Urinary bladder (tissue), 4 donors: ENCODE results near the gene STN1. TPM values are rescaled to one million over a fixed set of nuclear protein-coding genes. Genes with fewer than 3 reads are reported as not detected.
"Not testable (repeated sequence)": the region's sequence is repeated elsewhere in the genome, so short reads cannot be mapped to it uniquely, and the experiment has no call there.

ENCODE experiments used
- DNase-seq: peaks from one replicate; pipeline ENCODE4 v3.0.0-alpha.2; 2015; ENCODE audit errors: extremely low spot score
- H3K27ac ChIP-seq: one replicate; pipeline ENCODE4 v1.5.1; 2013; ENCODE audit warnings: low read depth, mild to moderate bottlenecking, moderate library complexity
- H3K36me3 ChIP-seq: one replicate; pipeline ENCODE4 v1.6.1; 2013; ENCODE audit warnings: mild to moderate bottlenecking, moderate library complexity; ENCODE audit not compliant: insufficient read depth
- H3K4me1 ChIP-seq: one replicate; pipeline ENCODE4 v1.6.1; 2013; ENCODE audit warnings: mild to moderate bottlenecking, moderate library complexity; ENCODE audit not compliant: insufficient read depth
- H3K4me3 ChIP-seq: one replicate; pipeline ENCODE4 v1.5.1; 2013; ENCODE audit warnings: low read depth, low read length
- WGBS: extraction: QIAGEN DNeasy Blood & Tissue Kit; methylation state at CpG from one replicate; pipeline ENCODE4 v1.1.7; 2013; 5-methylcytosine and 5-hydroxymethylcytosine counted together
- polyA plus RNA-seq: library from polyadenylated mRNA; stranded (reverse); fragments of 200-250 nt; gene quantifications from one replicate; pipeline ENCODE4 v1.2.3, GENCODE V29; 2013
- total RNA-seq: library from RNA; depleted of rRNA; stranded (reverse); fragments of >200 nt; gene quantifications from one replicate; pipeline ENCODE4 v1.2.3, GENCODE V29; 2014
- donor health status: healthy with polysubstance abuse.
- donor health status: healthy.

STN1 gene
- total and polyA plus RNA-seq, 2 donors, result 18.3 to 22.6 TPM

GRCh38 chr10:103849212-103849877 is 68.6 kb downstream of the STN1 start:
- Histone ChIP-seq H3K36me3 (no peaks in the 10 kb centered on the region), H3K4me1 (peaks cover 1% of the 10 kb centered on the region), H3K4me3 (no peak overlapping the region), H3K27ac (peak overlapping the region; percentile 47)
- 79% methylated on average over 10 of the region's 10 CpGs for WGBS
- DNase-seq, result no peak

DNA sequence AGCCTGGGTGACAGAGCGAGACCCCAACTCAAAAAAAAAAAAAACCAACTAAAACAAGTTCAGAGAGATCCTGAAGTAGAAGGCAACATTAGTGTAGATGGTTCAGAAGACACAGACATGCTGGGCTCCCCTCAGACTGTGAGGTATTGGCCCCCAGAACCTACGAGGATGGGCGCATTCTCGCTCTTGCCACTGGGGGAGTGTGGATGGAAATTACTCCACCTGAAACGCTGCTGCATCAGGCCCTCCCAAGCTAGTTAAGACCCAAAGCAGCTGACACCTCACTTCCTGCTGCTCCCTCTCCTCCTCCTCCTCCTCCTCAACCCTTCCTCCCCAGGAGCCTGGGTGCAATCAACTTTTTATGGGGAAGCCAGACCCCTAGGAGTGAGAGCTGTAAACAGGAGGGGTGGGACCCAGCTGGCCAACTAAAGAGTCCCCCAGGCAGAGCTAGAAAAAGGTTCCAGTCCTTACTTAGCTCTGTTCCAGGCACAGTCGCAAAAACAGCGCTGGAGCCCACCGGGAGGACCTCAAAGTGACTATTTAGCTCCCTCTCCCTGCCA is 70.0 kb downstream of the STN1 start:
- WGBS, result 73% methylated on average over 8 of the region's 8 CpGs
- H3K4me3 ChIP-seq, result no peak overlapping the region
- DNase-seq, result no peak
- no peak overlapping the region for H3K27ac ChIP-seq
- peaks cover 1% of the 10 kb centered on the region for H3K4me1 ChIP-seq
- no peaks in the 10 kb centered on the region for H3K36me3 ChIP-seq

GRCh38 chr10:103847346-103847745 is 70.6 kb downstream of the STN1 start:
- no peaks in the 10 kb centered on the region for H3K36me3 ChIP-seq
- no peak overlapping the region for H3K4me3 ChIP-seq
- WGBS, result 82% methylated on average over 7 of the region's 7 CpGs
- H3K27ac ChIP-seq, result no peak overlapping the region
- peaks cover 1% of the 10 kb centered on the region for H3K4me1 ChIP-seq
- DNase-seq, result no peak

- Histone ChIP-seq H3K36me3 (no peaks in the 10 kb centered on the region), H3K4me3 (no peak overlapping the region), H3K4me1 (peaks cover 1% of the 10 kb centered on the region), H3K27ac (no peak overlapping the region)
- DNase-seq, result no peak
- 69% methylated on average over 5 of the region's 5 CpGs for WGBS
Measured at GRCh38 chr10:103845972-103846371, 72.0 kb downstream of the STN1 start.

- DNase-seq, H3K4me3 ChIP-seq, H3K4me1 ChIP-seq, H3K27ac ChIP-seq, H3K36me3 ChIP-seq: not testable (repeated sequence)
- 85% methylated on average over 3 of the region's 3 CpGs for WGBS
Measured at GRCh38 chr10:103845346-103845745, 72.6 kb downstream of the STN1 start.

GRCh38 chr10:103843854-103844570 is 74.0 kb downstream of the STN1 start:
- Histone ChIP-seq H3K36me3 (no peaks in the 10 kb centered on the region), H3K4me3 (no peak overlapping the region), H3K27ac (no peak overlapping the region), H3K4me1 (peaks cover 1% of the 10 kb centered on the region)
- no peak for DNase-seq
- 31% methylated on average over 6 of the region's 6 CpGs for WGBS

- H3K27ac ChIP-seq, result no peak overlapping the region
- WGBS, result 89% methylated on average over 3 of the region's 3 CpGs
- no peak for DNase-seq
- peaks cover 1% of the 10 kb centered on the region for H3K4me1 ChIP-seq
- H3K4me3 ChIP-seq, result no peak overlapping the region
- no peaks in the 10 kb centered on the region for H3K36me3 ChIP-seq
Measured at GRCh38 chr10:103843045-103843444, 74.9 kb downstream of the STN1 start.

- no peak for DNase-seq
- WGBS, result 55% methylated on average over 7 of the region's 7 CpGs
- no peak overlapping the region for H3K27ac ChIP-seq
- H3K4me1 ChIP-seq, result peaks cover 1% of the 10 kb centered on the region
- no peak overlapping the region for H3K4me3 ChIP-seq
- H3K36me3 ChIP-seq, result no peaks in the 10 kb centered on the region
Measured at GRCh38 chr10:103842605-103843004, 75.4 kb downstream of the STN1 start.

GRCh38 chr10:103841519-103841918 is 76.5 kb downstream of the STN1 start:
- WGBS, result 89% methylated on average over 7 of the region's 7 CpGs
- H3K27ac ChIP-seq, result no peak overlapping the region
- DNase-seq, result no peak
- peaks cover 1% of the 10 kb centered on the region for H3K4me1 ChIP-seq
- H3K36me3 ChIP-seq, result no peaks in the 10 kb centered on the region
- no peak overlapping the region for H3K4me3 ChIP-seq

DNA sequence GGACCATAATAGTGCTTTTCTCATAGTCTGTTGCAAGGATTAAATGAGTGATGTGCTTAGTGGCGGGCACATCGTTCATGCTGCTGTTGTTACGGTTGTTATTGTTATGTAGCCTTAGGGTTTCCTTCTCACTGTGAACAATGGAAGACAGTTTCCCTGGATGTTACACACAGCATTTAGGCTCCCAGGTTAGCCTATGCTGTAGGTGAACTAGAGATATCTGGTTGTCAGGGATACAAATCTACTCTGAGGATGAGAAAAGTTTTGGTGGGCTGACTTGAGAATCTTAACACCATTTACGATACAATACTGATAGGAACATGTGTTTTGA is 77.3 kb downstream of the STN1 start:
- DNase-seq, result no peak
- Histone ChIP-seq H3K4me1 (no peaks in the 10 kb centered on the region), H3K36me3 (no peaks in the 10 kb centered on the region), H3K4me3 (no peak overlapping the region), H3K27ac (no peak overlapping the region)
- WGBS, result 88% methylated on average over 4 of the region's 4 CpGs

DNA sequence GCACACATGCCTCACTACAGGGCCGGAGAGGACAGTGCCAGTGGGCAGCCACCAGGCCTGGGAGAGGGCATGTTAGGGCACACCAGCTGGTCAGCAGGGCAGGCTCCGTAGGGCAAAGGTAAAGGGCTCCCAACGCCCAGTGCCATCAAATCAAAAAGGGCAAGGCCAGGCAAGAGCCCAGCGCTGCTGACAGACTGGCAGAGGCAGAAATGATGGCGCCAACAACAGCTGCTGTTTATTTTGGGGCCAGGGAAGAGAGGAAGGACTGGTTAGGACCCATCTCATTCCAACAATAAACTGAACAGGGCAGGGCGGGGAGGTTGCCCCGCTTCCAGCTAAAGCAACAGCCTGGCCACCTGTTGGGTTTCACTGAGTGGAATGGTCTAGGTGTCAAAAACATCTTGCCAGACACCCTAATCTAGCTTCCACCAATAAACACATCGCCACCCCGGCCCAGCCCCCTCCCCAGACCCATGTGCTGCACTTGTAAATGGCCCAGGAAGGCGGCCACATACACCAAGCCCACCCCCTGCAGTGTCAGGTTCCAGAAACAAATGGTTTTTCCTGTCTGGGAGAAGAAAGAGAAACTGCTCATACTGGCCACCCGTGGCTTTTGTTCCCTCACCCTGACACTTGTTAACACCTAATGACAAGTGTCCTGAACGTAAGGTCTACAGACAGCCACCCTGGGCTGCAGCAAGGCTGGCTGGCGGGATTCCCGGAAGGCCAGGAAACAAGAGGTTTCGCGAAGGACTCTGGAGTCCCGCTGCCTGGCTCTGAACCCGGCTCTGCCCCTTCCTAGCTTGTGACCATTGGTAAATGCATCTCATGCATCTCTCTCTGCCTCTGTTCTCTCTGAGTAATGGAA is 77.9 kb downstream of the STN1 start:
- DNase-seq, result no peak
- WGBS, result 78% methylated on average over 18 of the region's 18 CpGs
- Histone ChIP-seq H3K36me3 (no peaks in the 10 kb centered on the region), H3K27ac (no peak overlapping the region), H3K4me3 (no peak overlapping the region), H3K4me1 (peaks cover 2% of the 10 kb centered on the region)

DNA sequence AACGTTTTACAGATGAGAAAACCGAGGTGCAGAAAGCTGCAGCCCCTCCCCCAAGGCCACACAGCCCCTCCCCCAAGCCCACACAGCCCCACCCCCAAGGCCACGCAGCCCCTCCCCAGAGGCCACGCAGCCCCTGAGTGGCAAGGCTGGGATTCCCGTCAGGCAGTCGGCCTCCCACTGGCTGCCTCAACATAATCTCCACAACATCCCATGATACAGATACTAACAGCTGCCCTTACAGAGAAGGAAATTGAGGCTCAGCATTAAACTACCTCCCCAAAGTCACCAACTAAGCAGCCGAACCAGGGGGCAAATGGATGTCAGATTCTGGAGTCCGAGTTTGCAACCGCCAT is 78.5 kb downstream of the STN1 start:
- WGBS, result 69% methylated on average over 9 of the region's 9 CpGs
- no peaks in the 10 kb centered on the region for H3K36me3 ChIP-seq
- H3K4me3 ChIP-seq, result no peak overlapping the region
- no peak for DNase-seq
- H3K4me1 ChIP-seq, result peaks cover 2% of the 10 kb centered on the region
- H3K27ac ChIP-seq, result no peak overlapping the region

DNA sequence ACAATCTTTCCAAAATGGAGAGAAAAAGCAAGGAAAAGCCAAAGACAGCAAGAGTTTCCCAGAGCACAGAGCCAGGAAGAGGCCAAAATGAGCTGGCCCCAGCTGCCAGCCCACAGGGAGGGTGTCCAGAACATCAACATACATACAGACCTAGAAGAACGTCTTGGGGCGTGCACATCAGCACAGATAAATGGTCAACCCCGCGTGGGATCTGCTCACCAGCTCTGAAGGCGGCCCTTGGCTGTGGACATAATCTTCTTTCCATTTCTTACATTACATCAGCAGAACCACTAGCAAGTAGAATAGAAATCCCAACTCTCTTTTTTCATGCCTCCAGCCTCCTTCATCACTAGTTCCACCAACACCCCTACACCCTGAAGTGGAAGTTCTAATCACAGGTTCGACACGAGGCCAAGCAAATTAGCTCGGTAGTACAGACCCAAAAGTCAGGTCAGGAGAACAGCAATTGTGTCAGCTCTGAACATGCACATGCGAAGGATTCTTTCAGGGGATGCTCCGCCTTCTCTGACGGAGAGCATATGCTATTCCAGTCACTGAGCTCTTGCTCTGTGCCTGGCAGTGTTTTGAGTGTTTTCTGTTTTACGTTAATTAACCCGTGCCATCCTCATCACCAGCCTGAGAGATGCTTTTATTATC is 79.0 kb downstream of the STN1 start:
- Histone ChIP-seq H3K4me1 (peaks cover 2% of the 10 kb centered on the region), H3K27ac (no peak overlapping the region), H3K36me3 (no peaks in the 10 kb centered on the region), H3K4me3 (no peak overlapping the region)
- 62% methylated on average over 13 of the region's 13 CpGs for WGBS
- DNase-seq, result no peak
